Activated CD8-positive, alpha-beta T cell treated with anti-CD3 and anti-CD28 coated beads, Interleukin-2, amount 10 ng/mL, durations not matched to agents 7 days and 5 days (primary cell): Measurements from ENCODE around the gene TMEM80. TPM values are rescaled to one million over a fixed set of nuclear protein-coding genes. Genes with fewer than 3 reads are reported as not detected.
"Not testable (repeated sequence)": the region's sequence is repeated elsewhere in the genome, so short reads cannot be mapped to it uniquely, and the experiment has no call there.

Experiments used
- ATAC-seq: fragments of 150-1000 bp; cut with Tn5 transposase; one replicate; pipeline ENCODE4 v1.10.0; 2021; ENCODE audit warnings: moderate library complexity
- CTCF ChIA-PET: fragments of 350-600 bp; sonication (Branson Sonifier 250); formaldehyde crosslinking; loops from one replicate; lab custom pipeline; 2021; ENCODE audit warnings: antibody characterized with exemption; lab: Charles Lee
- POLR2A ChIA-PET: fragments of 350-600 bp; sonication (Branson Sonifier 250); formaldehyde crosslinking; loops from one replicate; lab custom pipeline; 2021; ENCODE audit warnings: antibody characterized with exemption; lab: Charles Lee
- DNase-seq: peaks from one replicate; pipeline ENCODE4 v3.0.0-alpha.2; 2020
- H3K27ac Mint-ChIP-seq: one replicate; pipeline ENCODE4 v1.8.0; 2021; ENCODE audit warnings: mild to moderate bottlenecking, mixed read lengths
- H3K27me3 Mint-ChIP-seq: one replicate; pipeline ENCODE4 v1.8.0; 2021; ENCODE audit warnings: low read depth, mixed read lengths
- H3K36me3 Mint-ChIP-seq: one replicate; pipeline ENCODE4 v1.8.0; 2021; ENCODE audit warnings: low read depth, mixed read lengths
- H3K4me1 Mint-ChIP-seq: one replicate; pipeline ENCODE4 v1.8.0; 2021; ENCODE audit warnings: low read depth, mixed read lengths
- H3K4me3 Mint-ChIP-seq: one replicate; pipeline ENCODE4 v1.8.0; 2021; ENCODE audit warnings: mild to moderate bottlenecking, mixed read lengths
- H3K9me3 Mint-ChIP-seq: one replicate; pipeline ENCODE4 v1.8.0; 2022; ENCODE audit warnings: mixed read lengths; ENCODE audit not compliant: insufficient read depth
- total RNA-seq, 2 experiments: library from RNA; stranded (reverse); gene quantifications; one replicate each; pipeline ENCODE4 v1.2.3, GENCODE V29; 2021

Gene TMEM80
- total RNA-seq, 2 experiments from 2014 or later: 27.1 to 29.8 TPM

GRCh38 chr11:734541-734940 lies 38.9 kb downstream of the TMEM80 start:
- H3K9me3 Mint-ChIP-seq, H3K27ac Mint-ChIP-seq, ATAC-seq, CTCF ChIA-PET, H3K4me3 Mint-ChIP-seq, H3K27me3 Mint-ChIP-seq, DNase-seq, H3K36me3 Mint-ChIP-seq, POLR2A ChIA-PET: not testable (repeated sequence)
- H3K4me1 Mint-ChIP-seq: peaks cover 17% of the 10 kb centered on the region

GRCh38 chr11:737366-737765 lies 41.8 kb downstream of the TMEM80 start:
- Mint-ChIP-seq H3K27ac (peak overlapping the region; percentile 49), H3K4me1 (peaks cover 17% of the 10 kb centered on the region)

GRCh38 chr11:737899-738298 lies 42.3 kb downstream of the TMEM80 start:
- POLR2A ChIA-PET: interaction anchor here (1.5 kb wide), 1 partner anchor 10 kb away, joined by 3 read pairs; the partner anchor contains the start of gene TALDO1
- peak; percentile 57 for ATAC-seq

More at GRCh38 chr11:737366-737765, 41.8 kb downstream of the TMEM80 start:
- ATAC-seq: peak; percentile 56
- H3K36me3 Mint-ChIP-seq: peaks cover 2% of the 10 kb centered on the region
- H3K27me3 Mint-ChIP-seq: peaks cover 7% of the 10 kb centered on the region
- ChIA-PET POLR2A (interaction anchor here (1.5 kb wide), 1 partner anchor 10 kb away, joined by 3 read pairs; the partner anchor contains the start of gene TALDO1), CTCF (interaction anchor here (1.2 to 2.4 kb wide), 2 partner anchors 11 to 44 kb away, joined by 3 to 13 read pairs; no protein-coding TSS in a partner anchor)
- H3K4me3 Mint-ChIP-seq: no peak overlapping the region
- no peak for DNase-seq
- H3K9me3 Mint-ChIP-seq: no peaks in the 10 kb centered on the region

GRCh38 chr11:742156-742546 lies 46.5 kb downstream of the TMEM80 start:
- CTCF ChIA-PET: interaction anchor here (0.7 kb wide), 1 partner anchor 12 kb away, joined by 3 read pairs; no protein-coding TSS in a partner anchor
- DNase-seq (no peak), ATAC-seq (no peak)
- Mint-ChIP-seq H3K4me1 (peaks cover 14% of the 10 kb centered on the region), H3K4me3 (no peak overlapping the region), H3K27ac (no peak overlapping the region), H3K9me3 (no peaks in the 10 kb centered on the region), H3K27me3 (peaks cover 5% of the 10 kb centered on the region), H3K36me3 (peaks cover 1% of the 10 kb centered on the region)
- POLR2A ChIA-PET: no interaction called here

More at GRCh38 chr11:737899-738298, 42.3 kb downstream of the TMEM80 start:
- H3K9me3 Mint-ChIP-seq, H3K27me3 Mint-ChIP-seq, DNase-seq, H3K36me3 Mint-ChIP-seq: not testable (repeated sequence)
- peak overlapping the region; percentile 49 for H3K27ac Mint-ChIP-seq
- CTCF ChIA-PET: interaction anchor here (1.2 to 2.4 kb wide), 2 partner anchors 11 to 44 kb away, joined by 3 to 13 read pairs; no protein-coding TSS in a partner anchor
- peaks cover 17% of the 10 kb centered on the region for H3K4me1 Mint-ChIP-seq
- H3K4me3 Mint-ChIP-seq: peak overlapping the region; percentile 25

GRCh38 chr11:742571-743201 lies 47.1 kb downstream of the TMEM80 start:
- Mint-ChIP-seq H3K9me3 (no peaks in the 10 kb centered on the region), H3K27me3 (peaks cover 5% of the 10 kb centered on the region), H3K36me3 (peaks cover 1% of the 10 kb centered on the region), H3K4me3 (no peak overlapping the region), H3K4me1 (peaks cover 9% of the 10 kb centered on the region), H3K27ac (no peak overlapping the region)
- POLR2A ChIA-PET: no interaction called here
- no peak for ATAC-seq
- no peak for DNase-seq
- CTCF ChIA-PET: interaction anchor here (1.3 kb wide), 1 partner anchor 18 kb away, joined by 5 read pairs; no protein-coding TSS in a partner anchor

GRCh38 chr11:745428-745827 lies 49.8 kb downstream of the TMEM80 start:
- no peak for ATAC-seq
- ChIA-PET CTCF (interaction anchor here (1.0 kb wide), 1 partner anchor 18 kb away, joined by 3 read pairs; no protein-coding TSS in a partner anchor), POLR2A (no interaction called here)
- H3K36me3 Mint-ChIP-seq: peaks cover 8% of the 10 kb centered on the region
- no peak overlapping the region for H3K27ac Mint-ChIP-seq
- H3K27me3 Mint-ChIP-seq: no peaks in the 10 kb centered on the region
- peaks cover 21% of the 10 kb centered on the region for H3K4me1 Mint-ChIP-seq
- no peak overlapping the region for H3K4me3 Mint-ChIP-seq
- no peaks in the 10 kb centered on the region for H3K9me3 Mint-ChIP-seq
- DNase-seq: no peak

- H3K4me3 Mint-ChIP-seq: peak overlapping the region; percentile 83
- peaks cover 8% of the 10 kb centered on the region for H3K36me3 Mint-ChIP-seq
- ChIA-PET POLR2A (interaction anchor here (1.0 to 1.6 kb wide), 3 partner anchors 9 to 31 kb away, joined by 3 to 4 read pairs (median 3); no protein-coding TSS in a partner anchor), CTCF (interaction anchor here (0.8 to 2.3 kb wide), 3 partner anchors 18 to 49 kb away, joined by 3 to 12 read pairs (median 3); no protein-coding TSS in a partner anchor)
- no peaks in the 10 kb centered on the region for H3K9me3 Mint-ChIP-seq
- H3K4me1 Mint-ChIP-seq: peaks cover 21% of the 10 kb centered on the region
- peak; percentile 47 for ATAC-seq
- H3K27me3 Mint-ChIP-seq: no peaks in the 10 kb centered on the region
- peak; percentile 67 for DNase-seq
- peak overlapping the region; percentile 79 for H3K27ac Mint-ChIP-seq
Measured at GRCh38 chr11:746289-747157, 50.9 kb downstream of the TMEM80 start.

- peaks cover 23% of the 10 kb centered on the region for H3K4me1 Mint-ChIP-seq
- peak; percentile 86 for DNase-seq
- peak; percentile 92 for ATAC-seq
- H3K9me3 Mint-ChIP-seq: no peaks in the 10 kb centered on the region
- H3K27me3 Mint-ChIP-seq: no peaks in the 10 kb centered on the region
- peaks cover 12% of the 10 kb centered on the region for H3K36me3 Mint-ChIP-seq
- peak within 1 kb of the TSS; percentile 83 for H3K4me3 Mint-ChIP-seq
- ChIA-PET POLR2A (interaction anchor here (0.7 to 1.6 kb wide), 8 partner anchors 10 to 1129 kb away, joined by 3 to 7 read pairs (median 4); no protein-coding TSS in a partner anchor), CTCF (interaction anchor here (0.8 to 2.3 kb wide), 12 partner anchors 12 to 211 kb away, joined by 3 to 12 read pairs (median 4); partner anchors contain the start of gene HRAS)
- H3K27ac Mint-ChIP-seq: peak within 1 kb of the TSS; percentile 81
Measured at GRCh38 chr11:747158-748006, 51.8 kb downstream of the TMEM80 start, which contains the start of gene TALDO1. TALDO1 (plus strand) TSS chr11:747464; CDS start chr11:747482, 18 bp downstream.

- peaks cover 17% of the 10 kb centered on the region for H3K36me3 Mint-ChIP-seq
- peak overlapping the region; percentile 83 for H3K4me3 Mint-ChIP-seq
- no peaks in the 10 kb centered on the region for H3K9me3 Mint-ChIP-seq
- H3K27ac Mint-ChIP-seq: peak overlapping the region; percentile 68
- no peaks in the 10 kb centered on the region for H3K27me3 Mint-ChIP-seq
- peaks cover 23% of the 10 kb centered on the region for H3K4me1 Mint-ChIP-seq
- ATAC-seq (peak; percentile 3), DNase-seq (peak; percentile 37)
- POLR2A ChIA-PET: interaction anchor here (0.6 to 1.6 kb wide), 11 partner anchors 11 to 1129 kb away, joined by 3 to 7 read pairs (median 3); no protein-coding TSS in a partner anchor
- CTCF ChIA-PET: interaction anchor here (0.9 to 2.3 kb wide), 12 partner anchors 10 to 212 kb away, joined by 3 to 12 read pairs (median 4); partner anchors contain the start of gene HRAS
Measured at GRCh38 chr11:748007-748359, 52.4 kb downstream of the TMEM80 start.

- POLR2A ChIA-PET: no interaction called here
- CTCF ChIA-PET: no interaction called here
- Mint-ChIP-seq H3K27ac (peak overlapping the region; percentile 34), H3K9me3 (no peaks in the 10 kb centered on the region), H3K4me3 (peak overlapping the region; percentile 37), H3K27me3 (no peaks in the 10 kb centered on the region), H3K36me3 (peaks cover 17% of the 10 kb centered on the region), H3K4me1 (peaks cover 23% of the 10 kb centered on the region)
- no peak for ATAC-seq
- no peak for DNase-seq
Measured at GRCh38 chr11:749731-750130, 54.1 kb downstream of the TMEM80 start.
